Measurements from ENCODE around the gene MLLT10.

The MLLT10 gene

DNA sequence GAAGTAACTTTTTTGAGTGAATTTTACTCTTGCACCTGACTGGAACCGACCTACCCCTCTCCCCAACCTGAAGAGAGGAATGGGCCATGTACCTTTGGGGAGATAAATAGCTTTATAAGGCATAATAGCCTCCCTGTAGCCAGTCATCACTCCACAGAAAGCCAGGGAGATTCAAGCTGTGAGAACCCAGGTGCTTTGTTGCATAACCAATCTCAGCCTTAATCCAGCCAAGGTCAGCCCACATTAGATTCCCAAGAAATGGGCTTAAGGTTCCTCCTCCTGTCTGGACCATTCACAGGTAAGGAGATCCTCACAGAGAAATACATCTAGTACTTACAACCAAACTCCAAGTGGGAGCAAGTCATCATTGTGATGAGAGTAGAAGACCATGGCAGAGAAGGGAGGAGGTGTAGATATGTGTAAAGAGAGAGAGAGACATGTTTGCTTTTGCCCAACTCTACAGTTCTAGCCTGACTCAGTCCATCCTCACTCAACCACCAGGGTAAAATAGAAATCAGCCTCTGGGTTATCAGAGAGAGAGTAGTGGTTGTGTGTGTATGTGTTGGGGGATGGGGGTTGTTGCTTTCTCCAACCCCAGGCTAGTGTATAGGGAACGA is 32.2 kb upstream of the MLLT10 start:
- no peaks in the 10 kb centered on the region for H3K36me3 ChIP-seq (ENCODE audit: control insufficient read depth, insufficient read depth, low read length)
- peaks cover 14% of the 10 kb centered on the region for H3K4me1 ChIP-seq (ENCODE audit: control insufficient read depth, insufficient read depth, low read length)
- peaks cover 13% of the 10 kb centered on the region; the same call in 1 of the 2 replicates for H3K27me3 ChIP-seq (ENCODE audit: control insufficient read depth, insufficient read depth, low read length)
- H3K9me3 ChIP-seq (ENCODE audit: control insufficient read depth, insufficient read depth, low read length), result no peaks in the 10 kb centered on the region
- DNase-seq (ENCODE audit: low read depth, low spot score), result no peak
- WGBS (ENCODE audit: insufficient coverage, insufficient read length), result no CpG with 5 or more reads among the region's 2 CpGs
- no peak overlapping the region for H3K4me3 ChIP-seq (ENCODE audit: low read length)
- no peak overlapping the region for H3K27ac ChIP-seq (ENCODE audit: low read length)

DNA sequence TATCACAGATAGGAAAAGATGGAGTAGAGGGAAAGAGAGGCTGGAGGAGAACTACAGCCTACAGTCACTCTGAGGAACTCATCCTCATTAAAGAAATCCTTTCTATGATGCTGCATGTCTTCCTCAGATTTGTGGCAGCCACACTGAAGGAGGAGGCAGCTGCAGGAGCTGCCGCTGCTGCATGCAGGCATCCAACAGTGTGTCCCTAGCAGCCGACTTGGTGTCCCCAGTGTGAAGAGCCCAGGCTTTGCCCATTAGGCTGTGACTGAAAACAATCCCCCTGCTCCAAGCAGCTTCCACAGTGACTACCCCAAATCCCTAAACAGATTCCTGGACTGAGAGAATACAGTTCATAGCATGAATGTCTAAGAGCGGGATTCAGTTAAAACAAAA is 31.7 kb upstream of the MLLT10 start:
- no peak for DNase-seq (ENCODE audit: low read depth, low spot score)
- no peak overlapping the region for H3K27ac ChIP-seq (ENCODE audit: low read length)
- no peak overlapping the region for H3K4me3 ChIP-seq (ENCODE audit: low read length)
- no CpG with 5 or more reads among the region's 3 CpGs for WGBS (ENCODE audit: insufficient coverage, insufficient read length)
- peaks cover 16% of the 10 kb centered on the region for H3K4me1 ChIP-seq (ENCODE audit: control insufficient read depth, insufficient read depth, low read length)
- no peaks in the 10 kb centered on the region for H3K9me3 ChIP-seq (ENCODE audit: control insufficient read depth, insufficient read depth, low read length)
- H3K27me3 ChIP-seq (ENCODE audit: control insufficient read depth, insufficient read depth, low read length), result peaks cover 15% of the 10 kb centered on the region; the same call in 1 of the 2 replicates
- no peaks in the 10 kb centered on the region for H3K36me3 ChIP-seq (ENCODE audit: control insufficient read depth, insufficient read depth, low read length)

GRCh38 chr10:21503542-21503941 is 30.5 kb upstream of the MLLT10 start:
- Histone ChIP-seq H3K9me3 (ENCODE audit: control insufficient read depth, insufficient read depth, low read length) (no peaks in the 10 kb centered on the region), H3K36me3 (ENCODE audit: control insufficient read depth, insufficient read depth, low read length) (no peaks in the 10 kb centered on the region), H3K4me1 (ENCODE audit: control insufficient read depth, insufficient read depth, low read length) (peaks cover 16% of the 10 kb centered on the region), H3K27ac (ENCODE audit: low read length) (no peak overlapping the region), H3K27me3 (ENCODE audit: control insufficient read depth, insufficient read depth, low read length) (peaks cover 15% of the 10 kb centered on the region; the same call in 1 of the 2 replicates), H3K4me3 (ENCODE audit: low read length) (no peak overlapping the region)
- no peak for DNase-seq (ENCODE audit: low read depth, low spot score)
- no CpG with 5 or more reads among the region's 1 CpG for WGBS (ENCODE audit: insufficient coverage, insufficient read length)

- no peaks in the 10 kb centered on the region for H3K36me3 ChIP-seq (ENCODE audit: control insufficient read depth, insufficient read depth, low read length)
- no peak overlapping the region for H3K27ac ChIP-seq (ENCODE audit: low read length)
- peaks cover 16% of the 10 kb centered on the region for H3K4me1 ChIP-seq (ENCODE audit: control insufficient read depth, insufficient read depth, low read length)
- no CpG with 5 or more reads among the region's 4 CpGs for WGBS (ENCODE audit: insufficient coverage, insufficient read length)
- H3K27me3 ChIP-seq (ENCODE audit: control insufficient read depth, insufficient read depth, low read length), result peaks cover 4% of the 10 kb centered on the region; the same call in 1 of the 2 replicates
- no peak overlapping the region for H3K4me3 ChIP-seq (ENCODE audit: low read length)
- no peak for DNase-seq (ENCODE audit: low read depth, low spot score)
- H3K9me3 ChIP-seq (ENCODE audit: control insufficient read depth, insufficient read depth, low read length), result no peaks in the 10 kb centered on the region
These were observed 28.2 kb upstream of the MLLT10 start for GRCh38 chr10:21505711-21506278.

GRCh38 chr10:21506351-21506750 is 27.7 kb upstream of the MLLT10 start:
- Histone ChIP-seq H3K27ac (ENCODE audit: low read length) (no peak overlapping the region), H3K9me3 (ENCODE audit: control insufficient read depth, insufficient read depth, low read length) (no peaks in the 10 kb centered on the region), H3K4me3 (ENCODE audit: low read length) (no peak overlapping the region), H3K4me1 (ENCODE audit: control insufficient read depth, insufficient read depth, low read length) (peaks cover 12% of the 10 kb centered on the region), H3K27me3 (ENCODE audit: control insufficient read depth, insufficient read depth, low read length) (peaks cover 4% of the 10 kb centered on the region; the same call in 1 of the 2 replicates), H3K36me3 (ENCODE audit: control insufficient read depth, insufficient read depth, low read length) (no peaks in the 10 kb centered on the region)
- no peak for DNase-seq (ENCODE audit: low read depth, low spot score)
- no CpG with 5 or more reads among the region's 3 CpGs for WGBS (ENCODE audit: insufficient coverage, insufficient read length)

- peak overlapping the region; percentile 28; the same call in 1 of the 2 replicates for H3K4me3 ChIP-seq (ENCODE audit: low read length)
- H3K27ac ChIP-seq (ENCODE audit: low read length), result no peak overlapping the region
- H3K27me3 ChIP-seq (ENCODE audit: control insufficient read depth, insufficient read depth, low read length), result peaks cover 4% of the 10 kb centered on the region; the same call in 1 of the 2 replicates
- DNase-seq (ENCODE audit: low read depth, low spot score), result no peak
- no peaks in the 10 kb centered on the region for H3K9me3 ChIP-seq (ENCODE audit: control insufficient read depth, insufficient read depth, low read length)
- H3K4me1 ChIP-seq (ENCODE audit: control insufficient read depth, insufficient read depth, low read length), result peaks cover 9% of the 10 kb centered on the region
- WGBS (ENCODE audit: insufficient coverage, insufficient read length), result no CpG with 5 or more reads among the region's 21 CpGs
- H3K36me3 ChIP-seq (ENCODE audit: control insufficient read depth, insufficient read depth, low read length), result no peaks in the 10 kb centered on the region
These were observed 26.9 kb upstream of the MLLT10 start for GRCh38 chr10:21507150-21507549.

DNA sequence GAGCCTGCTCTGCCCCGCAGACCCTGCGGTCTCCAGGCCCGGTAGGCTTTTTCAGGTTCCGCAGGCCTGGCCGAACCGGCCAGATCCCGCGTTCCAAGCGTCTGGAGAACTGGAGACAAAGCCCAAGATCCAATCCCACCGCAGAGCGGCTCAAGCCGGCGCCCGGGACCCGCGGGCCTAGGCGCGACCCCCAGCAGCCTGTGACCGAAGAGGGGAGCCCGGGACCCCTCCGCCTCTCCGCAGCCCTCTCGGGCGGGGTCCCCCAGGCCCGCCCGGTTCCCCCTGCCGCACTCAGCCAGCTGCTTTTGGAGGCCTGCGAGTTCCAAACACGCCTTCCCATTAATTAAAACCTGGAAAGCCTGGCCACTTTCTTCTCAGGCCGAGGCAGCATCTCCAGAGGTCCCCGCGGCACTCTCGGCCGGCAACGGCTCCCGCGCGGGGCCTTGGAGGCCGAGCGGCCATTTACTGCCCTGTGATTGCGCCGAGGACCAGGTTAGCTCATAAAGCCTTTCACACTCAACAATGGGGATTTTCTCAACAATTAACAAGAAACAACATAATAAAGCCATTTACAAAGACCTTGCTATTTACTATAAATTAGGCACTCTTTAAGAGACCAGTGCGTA is 25.2 kb upstream of the MLLT10 start:
- Histone ChIP-seq H3K4me1 (ENCODE audit: control insufficient read depth, insufficient read depth, low read length) (peaks cover 9% of the 10 kb centered on the region), H3K9me3 (ENCODE audit: control insufficient read depth, insufficient read depth, low read length) (no peaks in the 10 kb centered on the region), H3K4me3 (ENCODE audit: low read length) (peak overlapping the region; percentile 36; the same call in 1 of the 2 replicates), H3K27ac (ENCODE audit: low read length) (no peak overlapping the region), H3K27me3 (ENCODE audit: control insufficient read depth, insufficient read depth, low read length) (peaks cover 4% of the 10 kb centered on the region; the same call in 1 of the 2 replicates), H3K36me3 (ENCODE audit: control insufficient read depth, insufficient read depth, low read length) (no peaks in the 10 kb centered on the region)
- no CpG with 5 or more reads among the region's 43 CpGs for WGBS (ENCODE audit: insufficient coverage, insufficient read length)
- no peak for DNase-seq (ENCODE audit: low read depth, low spot score)

DNA sequence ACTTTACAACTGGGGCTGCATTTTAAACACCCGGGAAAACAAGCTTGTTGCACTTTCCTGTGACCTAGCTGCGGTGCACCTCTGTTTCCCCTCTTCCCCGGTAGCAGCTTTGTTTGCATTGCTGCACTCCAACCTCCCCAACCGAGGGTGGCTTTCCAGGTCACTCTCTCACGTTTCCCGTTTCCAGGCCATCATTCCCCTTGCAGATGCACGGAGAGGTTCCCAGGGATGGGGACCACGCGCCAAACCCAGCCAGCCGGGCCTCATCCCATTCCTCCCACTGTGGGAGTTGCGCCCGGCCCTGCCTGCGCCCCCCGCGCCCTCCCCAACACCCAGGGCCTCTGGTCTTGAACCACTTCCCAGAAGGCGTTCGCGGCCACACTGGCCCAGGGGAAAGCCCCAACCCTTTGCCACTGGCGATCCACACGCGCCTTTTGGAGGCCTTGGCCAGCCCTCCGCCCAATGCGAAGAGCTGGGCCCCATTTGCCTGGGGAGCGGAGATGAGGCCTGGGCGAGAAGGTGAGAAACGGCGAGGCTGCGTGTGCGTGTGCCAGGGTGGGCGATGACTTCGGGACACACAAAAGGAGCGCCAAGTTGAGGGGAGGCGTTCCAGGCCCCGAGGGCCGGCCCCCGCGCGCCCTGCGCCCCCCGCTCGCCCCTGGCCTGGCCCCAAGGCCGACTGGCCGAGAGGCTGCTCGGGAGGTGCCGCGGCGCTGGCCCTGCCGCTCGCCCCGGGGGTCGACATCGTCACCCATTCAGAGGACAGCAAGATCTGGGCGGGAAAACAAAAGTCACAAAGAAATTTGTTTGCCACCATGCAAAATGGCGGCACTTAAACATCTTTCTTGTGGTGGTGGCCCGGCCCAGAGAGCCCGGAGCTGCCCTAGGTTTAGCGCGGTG is 24.4 kb upstream of the MLLT10 start:
- Histone ChIP-seq H3K4me3 (ENCODE audit: low read length) (peak overlapping the region; percentile 36; the same call in 1 of the 2 replicates), H3K36me3 (ENCODE audit: control insufficient read depth, insufficient read depth, low read length) (no peaks in the 10 kb centered on the region), H3K4me1 (ENCODE audit: control insufficient read depth, insufficient read depth, low read length) (peaks cover 9% of the 10 kb centered on the region), H3K27me3 (ENCODE audit: control insufficient read depth, insufficient read depth, low read length) (peaks cover 4% of the 10 kb centered on the region; the same call in 1 of the 2 replicates), H3K9me3 (ENCODE audit: control insufficient read depth, insufficient read depth, low read length) (no peaks in the 10 kb centered on the region), H3K27ac (ENCODE audit: low read length) (no peak overlapping the region)
- WGBS (ENCODE audit: insufficient coverage, insufficient read length), result no CpG with 5 or more reads among the region's 58 CpGs
- no peak for DNase-seq (ENCODE audit: low read depth, low spot score)

DNA sequence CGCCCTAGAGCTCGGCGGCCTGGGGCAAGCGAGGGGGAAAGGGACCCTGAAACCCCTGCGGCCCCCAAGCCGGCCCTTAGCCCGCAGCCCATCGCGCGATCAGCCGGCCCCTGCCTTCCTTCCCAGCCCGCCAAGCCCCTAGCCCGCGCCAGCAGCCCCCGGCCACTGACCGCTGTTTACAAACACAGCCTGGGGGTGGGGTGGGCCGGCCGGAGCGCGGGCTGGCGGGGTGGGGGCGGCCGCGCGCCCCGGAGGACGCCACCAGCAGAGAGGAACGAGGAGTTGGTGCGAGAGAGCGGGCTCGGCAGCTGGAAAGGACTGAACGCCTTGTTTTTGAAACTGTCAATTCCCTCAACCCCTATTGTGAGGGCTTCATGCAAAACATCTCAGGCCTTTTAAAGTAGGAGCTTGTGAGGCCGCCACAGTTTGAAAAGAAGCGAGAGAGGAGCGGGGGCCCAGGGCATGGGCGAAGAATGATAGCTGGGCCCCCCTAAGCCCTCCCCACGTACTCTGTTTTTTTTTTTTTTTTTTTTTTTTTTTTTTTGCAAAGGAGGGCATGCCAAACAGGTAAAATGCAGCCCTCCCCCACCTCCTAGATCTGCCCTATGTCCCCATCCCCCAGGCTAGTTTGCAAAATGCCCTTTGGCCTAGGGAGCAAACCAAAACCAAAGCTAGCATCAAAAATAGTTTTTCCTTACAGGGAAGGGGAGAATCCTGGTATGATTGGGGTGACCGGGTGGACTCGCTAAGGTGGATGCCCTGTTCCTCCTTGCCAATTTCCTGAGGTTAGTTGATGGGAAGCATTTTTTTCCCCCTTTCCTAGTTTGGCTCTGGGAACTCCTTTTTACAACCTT is 23.6 kb upstream of the MLLT10 start:
- no peak overlapping the region for H3K27ac ChIP-seq (ENCODE audit: low read length)
- peak overlapping the region; percentile 36; the same call in 1 of the 2 replicates for H3K4me3 ChIP-seq (ENCODE audit: low read length)
- WGBS (ENCODE audit: insufficient coverage, insufficient read length), result no CpG with 5 or more reads among the region's 39 CpGs
- peaks cover 9% of the 10 kb centered on the region for H3K4me1 ChIP-seq (ENCODE audit: control insufficient read depth, insufficient read depth, low read length)
- H3K27me3 ChIP-seq (ENCODE audit: control insufficient read depth, insufficient read depth, low read length), result peaks cover 10% of the 10 kb centered on the region; the same call in 1 of the 2 replicates
- DNase-seq (ENCODE audit: low read depth, low spot score), result no peak
- H3K9me3 ChIP-seq (ENCODE audit: control insufficient read depth, insufficient read depth, low read length), result no peaks in the 10 kb centered on the region
- H3K36me3 ChIP-seq (ENCODE audit: control insufficient read depth, insufficient read depth, low read length), result no peaks in the 10 kb centered on the region

Data from iPS DF 6.9 (cell line).